Measurements from ENCODE around the gene E2F6. TPM values are rescaled to one million over a fixed set of nuclear protein-coding genes. Genes with fewer than 3 reads are reported as not detected.

Gene E2F6
- total and polyA plus RNA-seq, 2 of the 8 experiments (the other 6 are each of a cell fraction or from before 2014, with no cell fraction given), result 8.3 to 14.9 TPM

DNA sequence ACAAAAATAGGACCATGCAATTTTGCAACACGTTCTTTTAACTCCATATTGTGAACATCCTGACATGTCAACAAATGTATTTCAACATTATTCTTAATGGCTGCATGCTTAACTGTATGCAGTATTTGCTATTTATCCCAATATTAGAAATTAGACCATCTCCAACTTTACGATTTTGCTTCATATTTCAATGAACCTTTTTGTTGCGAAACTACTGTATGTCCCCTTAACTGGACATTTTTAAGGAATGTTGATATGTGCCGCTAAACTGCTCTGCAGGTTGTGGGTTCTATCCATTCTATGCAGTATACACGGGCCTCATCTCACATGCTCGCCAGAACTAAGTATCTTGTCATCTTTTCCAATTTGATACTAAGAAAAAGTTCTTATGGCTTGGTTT, 11.1 kb downstream of the E2F6 start (continued):
- TF ChIP-seq NRF1 (IDR thresholded peaks at IDR 0.05; ENCODE audit: low read depth, low read length) (no peak), CTCF (IDR thresholded peaks at IDR 0.05; ENCODE audit: control extremely low read depth in 1 of 3, insufficient read depth in 1 of 3, low read depth in 1 of 3, low read length in 3 of 3) (no peak)
- TF ChIP-seq, protein P1, sequence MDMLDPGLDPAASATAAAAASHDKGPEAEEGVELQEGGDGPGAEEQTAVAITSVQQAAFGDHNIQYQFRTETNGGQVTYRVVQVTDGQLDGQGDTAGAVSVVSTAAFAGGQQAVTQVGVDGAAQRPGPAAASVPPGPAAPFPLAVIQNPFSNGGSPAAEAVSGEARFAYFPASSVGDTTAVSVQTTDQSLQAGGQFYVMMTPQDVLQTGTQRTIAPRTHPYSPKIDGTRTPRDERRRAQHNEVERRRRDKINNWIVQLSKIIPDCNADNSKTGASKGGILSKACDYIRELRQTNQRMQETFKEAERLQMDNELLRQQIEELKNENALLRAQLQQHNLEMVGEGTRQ (IDR thresholded peaks at IDR 0.05; ENCODE audit: low read length), result no peak
- TF ChIP-seq, protein P2, sequence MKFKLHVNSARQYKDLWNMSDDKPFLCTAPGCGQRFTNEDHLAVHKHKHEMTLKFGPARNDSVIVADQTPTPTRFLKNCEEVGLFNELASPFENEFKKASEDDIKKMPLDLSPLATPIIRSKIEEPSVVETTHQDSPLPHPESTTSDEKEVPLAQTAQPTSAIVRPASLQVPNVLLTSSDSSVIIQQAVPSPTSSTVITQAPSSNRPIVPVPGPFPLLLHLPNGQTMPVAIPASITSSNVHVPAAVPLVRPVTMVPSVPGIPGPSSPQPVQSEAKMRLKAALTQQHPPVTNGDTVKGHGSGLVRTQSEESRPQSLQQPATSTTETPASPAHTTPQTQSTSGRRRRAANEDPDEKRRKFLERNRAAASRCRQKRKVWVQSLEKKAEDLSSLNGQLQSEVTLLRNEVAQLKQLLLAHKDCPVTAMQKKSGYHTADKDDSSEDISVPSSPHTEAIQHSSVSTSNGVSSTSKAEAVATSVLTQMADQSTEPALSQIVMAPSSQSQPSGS (IDR thresholded peaks at IDR 0.05; ENCODE audit: low read length), result no peak

All from H1 (cell line).